ENCODE results near the gene OR9G4. TPM values are rescaled to one million over a fixed set of nuclear protein-coding genes. Genes with fewer than 3 reads are reported as not detected.

Gene OR9G4
- not detected in 2 replicates for polyA plus RNA-seq
- polyA minus RNA-seq = not detected in 2 replicates

GRCh38 chr11:56748597-56748996, at the start of gene OR9G4:
Gene OR9G4 (minus strand): TSS chr11:56748697. CDS start chr11:56743766, 4,931 bp downstream.
- Histone ChIP-seq H3K9me2 (ENCODE audit: insufficient read depth, low read length) (no peaks in the 10 kb centered on the region), H3K36me3 (ENCODE audit: insufficient read depth, low read length) (no peaks in the 10 kb centered on the region), H3K27me3 (ENCODE audit: insufficient read depth, low read depth, low read length) (no peaks in the 10 kb centered on the region), H2AFZ (ENCODE audit: low read depth, low read length) (no peak within 1 kb of the TSS), H3K4me3 (ENCODE audit: low read length) (no peak within 1 kb of the TSS), H3K79me2 (replicated peaks; ENCODE audit: insufficient read depth, low read length) (no peaks in the 10 kb centered on the region), H3K27ac (ENCODE audit: low read length) (no peak within 1 kb of the TSS), H3K9me3 (ENCODE audit: low read length) (no peaks in the 10 kb centered on the region), H4K20me1 (ENCODE audit: insufficient read depth) (no peaks in the 10 kb centered on the region), H3F3A (ENCODE audit: insufficient read depth, low read length, poor library complexity, severe bottlenecking) (no peaks in the 10 kb centered on the region), H3K9ac (ENCODE audit: low read length) (no peak within 1 kb of the TSS), H3K4me2 (ENCODE audit: low read length) (no peak within 1 kb of the TSS)
- TF ChIP-seq SMC3 (conservative IDR thresholded peaks at IDR 0.05; ENCODE audit: poor library complexity) = no peak
- TF ChIP-seq RAD21 (conservative IDR thresholded peaks at IDR 0.05) = no peak
- TF ChIP-seq MXI1 (conservative IDR thresholded peaks at IDR 0.05; ENCODE audit: poor library complexity, severe bottlenecking) = no peak
- TF ChIP-seq POLR2AphosphoS5 (IDR thresholded peaks at IDR 0.05) = no peak

DNA sequence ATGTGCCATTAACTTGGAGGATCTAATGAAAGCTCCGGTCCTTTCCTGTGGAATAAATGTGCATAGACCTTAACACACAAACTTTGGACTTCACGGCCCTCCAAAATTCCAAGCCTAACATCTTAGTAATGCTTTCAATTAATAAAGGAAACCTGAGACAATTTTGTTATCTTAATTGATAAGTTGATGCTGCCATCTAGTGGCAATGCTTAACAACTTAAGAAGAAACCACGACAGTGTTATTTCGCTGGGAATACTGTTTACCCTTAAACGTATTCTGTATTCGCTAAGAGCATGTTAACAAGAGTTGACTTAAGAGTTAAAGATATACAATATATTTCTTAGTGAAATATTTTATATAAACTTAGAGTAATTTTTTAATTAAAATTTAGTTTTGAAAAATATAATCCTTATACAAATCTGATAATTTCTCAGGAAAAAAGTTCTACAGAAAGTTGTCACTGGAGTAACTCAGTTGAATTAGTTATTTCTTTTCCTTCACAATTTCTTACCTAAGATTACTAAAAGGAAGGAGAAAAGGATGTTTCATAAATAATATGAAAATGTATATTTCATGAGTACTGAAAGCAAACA, 35.0 kb upstream of the OR9G4 start:
- no peak overlapping the region for H3K4me3 ChIP-seq (ENCODE audit: low read length)
- no peak overlapping the region for H3K9ac ChIP-seq (ENCODE audit: low read length)
- no peak overlapping the region for H2AFZ ChIP-seq (ENCODE audit: low read depth, low read length)
- no peaks in the 10 kb centered on the region for H3K9me3 ChIP-seq (ENCODE audit: low read length)
- TF ChIP-seq, protein P1, sequence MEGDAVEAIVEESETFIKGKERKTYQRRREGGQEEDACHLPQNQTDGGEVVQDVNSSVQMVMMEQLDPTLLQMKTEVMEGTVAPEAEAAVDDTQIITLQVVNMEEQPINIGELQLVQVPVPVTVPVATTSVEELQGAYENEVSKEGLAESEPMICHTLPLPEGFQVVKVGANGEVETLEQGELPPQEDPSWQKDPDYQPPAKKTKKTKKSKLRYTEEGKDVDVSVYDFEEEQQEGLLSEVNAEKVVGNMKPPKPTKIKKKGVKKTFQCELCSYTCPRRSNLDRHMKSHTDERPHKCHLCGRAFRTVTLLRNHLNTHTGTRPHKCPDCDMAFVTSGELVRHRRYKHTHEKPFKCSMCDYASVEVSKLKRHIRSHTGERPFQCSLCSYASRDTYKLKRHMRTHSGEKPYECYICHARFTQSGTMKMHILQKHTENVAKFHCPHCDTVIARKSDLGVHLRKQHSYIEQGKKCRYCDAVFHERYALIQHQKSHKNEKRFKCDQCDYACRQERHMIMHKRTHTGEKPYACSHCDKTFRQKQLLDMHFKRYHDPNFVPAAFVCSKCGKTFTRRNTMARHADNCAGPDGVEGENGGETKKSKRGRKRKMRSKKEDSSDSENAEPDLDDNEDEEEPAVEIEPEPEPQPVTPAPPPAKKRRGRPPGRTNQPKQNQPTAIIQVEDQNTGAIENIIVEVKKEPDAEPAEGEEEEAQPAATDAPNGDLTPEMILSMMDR (IDR thresholded peaks at IDR 0.05; ENCODE audit: poor library complexity, severe bottlenecking) = peak; percentile 80
- peak; percentile 86 for TF ChIP-seq RAD21 (conservative IDR thresholded peaks at IDR 0.05)
- peak; percentile 91 for TF ChIP-seq SMC3 (conservative IDR thresholded peaks at IDR 0.05; ENCODE audit: poor library complexity)
- TF ChIP-seq EZH2 (IDR thresholded peaks at IDR 0.05; ENCODE audit: borderline replicate concordance, insufficient read depth, low read length, poor library complexity, severe bottlenecking) = no peak
- H3K9me2 ChIP-seq (ENCODE audit: insufficient read depth, low read length) = no peaks in the 10 kb centered on the region
- no peak overlapping the region for H3K27ac ChIP-seq (ENCODE audit: low read length)
- H4K20me1 ChIP-seq (ENCODE audit: insufficient read depth) = no peaks in the 10 kb centered on the region
- no peaks in the 10 kb centered on the region for H3K27me3 ChIP-seq (ENCODE audit: insufficient read depth, low read depth, low read length)
- H3K79me2 ChIP-seq (replicated peaks; ENCODE audit: insufficient read depth, low read length) = no peaks in the 10 kb centered on the region
- no peaks in the 10 kb centered on the region for H3K36me3 ChIP-seq (ENCODE audit: insufficient read depth, low read length)
- no peaks in the 10 kb centered on the region for H3F3A ChIP-seq (ENCODE audit: insufficient read depth, low read length, poor library complexity, severe bottlenecking)
- no peak overlapping the region for H3K4me2 ChIP-seq (ENCODE audit: low read length)

DNA sequence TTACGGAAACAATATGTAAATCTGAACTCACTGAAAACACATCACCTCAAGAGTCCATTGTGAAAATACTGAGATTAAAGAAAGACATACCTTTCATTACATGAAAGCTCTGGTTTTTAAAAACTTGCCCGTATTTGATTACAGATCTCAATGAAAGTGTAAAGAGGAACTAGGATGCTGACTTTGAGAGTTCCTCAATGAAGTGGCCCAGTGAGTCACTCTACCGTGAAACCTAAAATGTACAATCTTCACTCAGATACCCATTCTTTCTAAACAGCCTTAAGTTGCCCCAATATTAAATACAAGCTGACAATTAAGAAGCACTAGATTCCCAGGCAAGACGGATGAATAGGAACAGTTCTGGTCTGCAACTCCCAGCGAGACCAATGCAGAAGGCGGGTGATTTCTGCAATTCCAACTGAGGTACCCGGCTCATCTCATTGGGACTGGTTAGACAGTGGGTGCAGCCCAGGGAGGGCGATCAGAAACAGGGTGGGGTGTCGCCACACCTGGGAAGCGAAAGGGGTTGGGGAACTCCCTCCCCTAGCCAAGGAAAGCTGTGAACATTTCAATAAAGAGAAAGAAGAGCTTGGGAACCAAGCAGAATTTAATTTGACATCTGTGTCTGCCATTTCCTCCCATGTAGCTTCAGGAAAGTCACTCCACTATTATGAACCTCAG, 33.8 kb upstream of the OR9G4 start:
- Histone ChIP-seq H3K9me2 (ENCODE audit: insufficient read depth, low read length) (no peaks in the 10 kb centered on the region), H4K20me1 (ENCODE audit: insufficient read depth) (no peaks in the 10 kb centered on the region), H3K79me2 (replicated peaks; ENCODE audit: insufficient read depth, low read length) (no peaks in the 10 kb centered on the region), H3K9ac (ENCODE audit: low read length) (no peak overlapping the region), H3K36me3 (ENCODE audit: insufficient read depth, low read length) (no peaks in the 10 kb centered on the region), H3K27me3 (ENCODE audit: insufficient read depth, low read depth, low read length) (no peaks in the 10 kb centered on the region), H3K27ac (ENCODE audit: low read length) (no peak overlapping the region), H2AFZ (ENCODE audit: low read depth, low read length) (no peak overlapping the region), H3F3A (ENCODE audit: insufficient read depth, low read length, poor library complexity, severe bottlenecking) (no peaks in the 10 kb centered on the region), H3K4me3 (ENCODE audit: low read length) (no peak overlapping the region), H3K4me2 (ENCODE audit: low read length) (no peak overlapping the region), H3K9me3 (ENCODE audit: low read length) (no peaks in the 10 kb centered on the region)
- no peak for TF ChIP-seq MXI1 (conservative IDR thresholded peaks at IDR 0.05; ENCODE audit: poor library complexity, severe bottlenecking)
- TF ChIP-seq SMC3 (conservative IDR thresholded peaks at IDR 0.05; ENCODE audit: poor library complexity) = no peak

Measured in neural cell (in vitro differentiated cells).